Osteocyte (in vitro differentiated cells): ENCODE results near the gene PTPN9. TPM values are rescaled to one million over a fixed set of nuclear protein-coding genes. Genes with fewer than 3 reads are reported as not detected.

ENCODE experiments used
- DNase-seq: peaks from one replicate; pipeline ENCODE4 v3.0.0; 2021; ENCODE audit warnings: mixed read lengths; ENCODE audit not compliant: unreplicated experiment; ENCODE audit errors: extremely low spot score
- H3K27ac Mint-ChIP-seq: one replicate; pipeline ENCODE4 v1.8.0; 2021; ENCODE audit warnings: mild to moderate bottlenecking, mixed read lengths; ENCODE audit not compliant: unreplicated experiment
- H3K27me3 Mint-ChIP-seq: one replicate; pipeline ENCODE4 v1.8.0; 2021; ENCODE audit warnings: mixed read lengths; ENCODE audit not compliant: unreplicated experiment
- H3K36me3 Mint-ChIP-seq: one replicate; pipeline ENCODE4 v1.8.0; 2021; ENCODE audit warnings: mixed read lengths; ENCODE audit not compliant: unreplicated experiment
- H3K4me1 Mint-ChIP-seq: one replicate; pipeline ENCODE4 v1.8.0; 2021; ENCODE audit warnings: mixed read lengths; ENCODE audit not compliant: unreplicated experiment
- H3K4me3 Mint-ChIP-seq: one replicate; pipeline ENCODE4 v1.8.0; 2021; ENCODE audit warnings: mild to moderate bottlenecking, moderate library complexity, mixed read lengths; ENCODE audit not compliant: unreplicated experiment
- H3K9me3 Mint-ChIP-seq: one replicate; pipeline ENCODE4 v1.8.0; 2021; ENCODE audit warnings: mixed read lengths; ENCODE audit not compliant: unreplicated experiment
- total RNA-seq: library from RNA; stranded (reverse); gene quantifications from 2 replicates; pipeline ENCODE4 v1.2.1, GENCODE V29; 2021
- TF ChIP-seq, protein P1 (sequence below): fragments of 200-600 bp; sonication (generic); IDR thresholded peaks from 2 replicates; pipeline ENCODE4 v1.5.0; 2021; ENCODE audit warnings: antibody characterized with exemption, mild to moderate bottlenecking, moderate library complexity

Gene PTPN9
- total RNA-seq, 1 donor from 2014 or later, result 53.4 TPM

DNA sequence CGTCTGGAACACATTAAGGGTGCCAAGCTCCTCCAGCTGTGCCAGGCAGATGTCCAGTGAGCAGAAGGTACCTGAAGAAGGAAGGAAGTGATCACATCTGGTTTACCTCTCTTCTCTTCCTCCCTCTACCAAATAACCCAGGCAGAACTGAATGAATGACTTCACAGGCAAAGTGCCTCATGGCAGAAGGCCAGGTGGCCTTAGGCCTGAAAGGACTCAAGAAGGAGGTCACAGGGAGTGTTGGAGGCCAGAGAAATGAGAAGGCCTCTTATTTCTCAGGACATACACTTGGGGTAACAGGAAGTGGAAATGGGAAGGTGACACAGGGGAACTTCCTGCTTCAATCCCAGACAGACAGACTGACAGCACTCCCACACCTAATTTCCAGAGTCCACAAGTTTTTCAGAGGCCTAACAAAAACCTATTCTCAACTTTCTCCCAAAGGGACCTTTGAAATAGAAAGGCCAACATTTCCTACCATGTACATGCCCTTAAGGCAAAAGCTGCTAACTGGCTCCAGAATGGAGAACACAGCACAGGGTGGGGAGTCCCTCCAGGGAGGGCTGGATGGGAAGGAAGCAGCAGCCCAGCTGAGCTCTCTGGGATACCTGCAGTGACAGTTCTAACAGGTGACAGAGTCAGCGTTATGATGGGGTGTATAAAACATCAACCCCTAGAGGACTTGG, 110.1 kb downstream of the PTPN9 start:
- H3K9me3 Mint-ChIP-seq, result no peaks in the 10 kb centered on the region
- peak overlapping the region; percentile 14 for H3K27ac Mint-ChIP-seq
- TF ChIP-seq, protein P1, sequence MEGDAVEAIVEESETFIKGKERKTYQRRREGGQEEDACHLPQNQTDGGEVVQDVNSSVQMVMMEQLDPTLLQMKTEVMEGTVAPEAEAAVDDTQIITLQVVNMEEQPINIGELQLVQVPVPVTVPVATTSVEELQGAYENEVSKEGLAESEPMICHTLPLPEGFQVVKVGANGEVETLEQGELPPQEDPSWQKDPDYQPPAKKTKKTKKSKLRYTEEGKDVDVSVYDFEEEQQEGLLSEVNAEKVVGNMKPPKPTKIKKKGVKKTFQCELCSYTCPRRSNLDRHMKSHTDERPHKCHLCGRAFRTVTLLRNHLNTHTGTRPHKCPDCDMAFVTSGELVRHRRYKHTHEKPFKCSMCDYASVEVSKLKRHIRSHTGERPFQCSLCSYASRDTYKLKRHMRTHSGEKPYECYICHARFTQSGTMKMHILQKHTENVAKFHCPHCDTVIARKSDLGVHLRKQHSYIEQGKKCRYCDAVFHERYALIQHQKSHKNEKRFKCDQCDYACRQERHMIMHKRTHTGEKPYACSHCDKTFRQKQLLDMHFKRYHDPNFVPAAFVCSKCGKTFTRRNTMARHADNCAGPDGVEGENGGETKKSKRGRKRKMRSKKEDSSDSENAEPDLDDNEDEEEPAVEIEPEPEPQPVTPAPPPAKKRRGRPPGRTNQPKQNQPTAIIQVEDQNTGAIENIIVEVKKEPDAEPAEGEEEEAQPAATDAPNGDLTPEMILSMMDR, result no peak
- H3K4me3 Mint-ChIP-seq, result no peak overlapping the region
- H3K27me3 Mint-ChIP-seq, result no peaks in the 10 kb centered on the region
- peaks cover 2% of the 10 kb centered on the region for H3K4me1 Mint-ChIP-seq
- DNase-seq, result no peak
- peaks cover 46% of the 10 kb centered on the region for H3K36me3 Mint-ChIP-seq

DNA sequence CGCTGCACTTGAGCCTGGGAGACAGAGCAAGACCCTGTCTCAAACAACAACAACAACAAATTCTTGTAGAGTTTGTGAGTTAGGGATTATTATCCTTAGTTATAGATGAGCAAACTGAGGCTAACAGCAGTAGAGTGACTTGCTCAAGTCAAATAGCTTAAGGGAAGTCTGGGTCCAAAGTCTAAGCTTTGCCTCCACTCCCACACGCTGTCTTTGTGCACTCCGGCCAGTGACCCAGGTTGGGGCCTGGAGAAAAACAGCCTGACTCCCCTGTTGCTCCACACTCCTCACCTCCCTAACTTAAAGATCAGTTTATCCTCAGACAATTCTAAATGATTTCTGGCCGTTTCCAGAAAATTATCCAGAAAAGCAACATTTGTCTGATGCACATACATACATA, 118.5 kb downstream of the PTPN9 start:
- Mint-ChIP-seq H3K4me3 (no peak overlapping the region), H3K4me1 (peaks cover 24% of the 10 kb centered on the region), H3K27me3 (no peaks in the 10 kb centered on the region), H3K27ac (no peak overlapping the region), H3K36me3 (peaks cover 6% of the 10 kb centered on the region), H3K9me3 (no peaks in the 10 kb centered on the region)
- no peak for DNase-seq
- TF ChIP-seq, protein P1, result no peak

DNA sequence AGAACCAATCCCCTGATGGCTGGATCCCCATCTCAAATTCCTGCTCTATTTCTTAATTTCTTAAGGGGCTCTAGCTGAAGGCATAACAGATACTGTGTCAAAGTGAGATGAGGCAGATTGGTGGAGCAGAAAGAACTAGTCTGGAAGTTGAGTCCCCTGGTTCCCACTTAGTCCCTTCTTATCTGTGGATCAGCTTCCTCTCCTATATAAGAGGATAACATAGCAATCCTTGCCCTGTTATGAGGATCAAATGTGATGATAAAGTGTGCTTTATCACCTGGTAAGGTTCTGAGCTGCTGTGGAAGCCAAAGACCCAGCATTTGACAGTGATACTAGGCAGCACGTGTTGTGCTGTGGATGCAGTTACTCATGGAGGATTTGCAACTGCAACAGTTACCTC, 119.5 kb downstream of the PTPN9 start:
- no peak for DNase-seq
- Mint-ChIP-seq H3K27me3 (no peaks in the 10 kb centered on the region), H3K9me3 (no peaks in the 10 kb centered on the region), H3K4me3 (no peak overlapping the region), H3K4me1 (peaks cover 24% of the 10 kb centered on the region), H3K36me3 (peaks cover 2% of the 10 kb centered on the region), H3K27ac (no peak overlapping the region)
- TF ChIP-seq, protein P1, result no peak

DNA sequence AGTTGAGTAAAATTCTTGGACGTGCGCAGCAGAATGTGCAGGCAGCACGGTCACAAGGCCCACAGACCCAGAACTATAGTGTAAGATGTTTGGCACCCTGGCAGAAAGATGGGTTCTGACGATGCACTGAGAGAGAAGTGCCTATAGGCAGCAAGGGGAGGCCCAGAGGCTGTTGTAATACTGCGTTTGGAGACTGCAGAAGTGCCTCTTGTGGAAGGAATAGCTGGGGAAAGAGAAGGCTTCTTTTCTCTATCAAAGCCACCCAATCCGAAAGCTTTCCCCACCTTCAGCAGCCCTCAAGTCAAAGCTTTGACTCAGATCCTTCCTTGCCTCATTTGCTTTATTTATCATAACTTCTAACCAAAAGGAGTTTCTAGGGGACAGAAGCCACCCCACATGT, 122.4 kb downstream of the PTPN9 start:
- Mint-ChIP-seq H3K9me3 (no peaks in the 10 kb centered on the region), H3K36me3 (no peaks in the 10 kb centered on the region), H3K4me1 (peaks cover 20% of the 10 kb centered on the region), H3K27ac (peak overlapping the region; percentile 93), H3K27me3 (no peaks in the 10 kb centered on the region), H3K4me3 (peak overlapping the region; percentile 82)
- TF ChIP-seq, protein P1, result no peak
- no peak for DNase-seq

DNA sequence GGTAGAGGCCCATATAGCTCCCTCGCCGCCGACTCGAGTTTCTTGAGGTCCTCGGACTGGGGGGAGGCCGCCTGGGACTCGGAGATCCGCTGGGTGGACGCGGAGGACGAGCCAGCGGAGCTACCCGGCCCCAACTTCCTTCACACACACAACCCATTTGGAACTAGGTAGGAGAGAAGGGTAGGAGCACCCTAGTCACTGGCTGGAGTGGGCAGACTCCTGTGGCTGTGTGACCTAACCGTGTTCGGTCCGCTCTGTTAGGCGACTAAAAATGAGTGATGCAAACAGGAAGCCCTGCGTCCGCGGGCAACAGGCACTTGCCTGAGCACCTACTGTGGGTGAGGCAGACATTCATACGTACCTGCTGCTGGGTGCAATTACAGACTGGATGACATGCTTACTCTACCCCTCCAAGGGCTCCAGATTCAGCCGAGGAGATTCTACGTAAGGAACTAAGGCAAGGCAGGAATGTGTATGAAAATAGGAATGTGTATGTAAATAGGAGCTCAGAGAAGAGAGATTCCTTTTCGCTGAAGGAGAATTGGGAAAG, 123.1 kb downstream of the PTPN9 start:
- Mint-ChIP-seq H3K9me3 (no peaks in the 10 kb centered on the region), H3K4me3 (peak overlapping the region; percentile 82), H3K27ac (peak overlapping the region; percentile 93), H3K27me3 (no peaks in the 10 kb centered on the region), H3K36me3 (no peaks in the 10 kb centered on the region), H3K4me1 (peaks cover 19% of the 10 kb centered on the region)
- no peak for DNase-seq
- TF ChIP-seq, protein P1, result no peak
